Osteocyte (in vitro differentiated cells): ENCODE results near the gene OMD. TPM values are rescaled to one million over a fixed set of nuclear protein-coding genes. Genes with fewer than 3 reads are reported as not detected.
"Not testable (repeated sequence)": the region's sequence is repeated elsewhere in the genome, so short reads cannot be mapped to it uniquely, and the experiment has no call there.

Experiments used
- DNase-seq: peaks from one replicate; pipeline ENCODE4 v3.0.0; 2021; ENCODE audit warnings: mixed read lengths; ENCODE audit not compliant: unreplicated experiment; ENCODE audit errors: extremely low spot score
- H3K27ac Mint-ChIP-seq: one replicate; pipeline ENCODE4 v1.8.0; 2021; ENCODE audit warnings: mild to moderate bottlenecking, mixed read lengths; ENCODE audit not compliant: unreplicated experiment
- H3K27me3 Mint-ChIP-seq: one replicate; pipeline ENCODE4 v1.8.0; 2021; ENCODE audit warnings: mixed read lengths; ENCODE audit not compliant: unreplicated experiment
- H3K36me3 Mint-ChIP-seq: one replicate; pipeline ENCODE4 v1.8.0; 2021; ENCODE audit warnings: mixed read lengths; ENCODE audit not compliant: unreplicated experiment
- H3K4me1 Mint-ChIP-seq: one replicate; pipeline ENCODE4 v1.8.0; 2021; ENCODE audit warnings: mixed read lengths; ENCODE audit not compliant: unreplicated experiment
- H3K4me3 Mint-ChIP-seq: one replicate; pipeline ENCODE4 v1.8.0; 2021; ENCODE audit warnings: mild to moderate bottlenecking, moderate library complexity, mixed read lengths; ENCODE audit not compliant: unreplicated experiment
- H3K9me3 Mint-ChIP-seq: one replicate; pipeline ENCODE4 v1.8.0; 2021; ENCODE audit warnings: mixed read lengths; ENCODE audit not compliant: unreplicated experiment
- CTCF ChIP-seq: fragments of 200-600 bp; sonication (generic); IDR thresholded peaks from 2 replicates; pipeline ENCODE4 v1.5.0; 2021; ENCODE audit warnings: antibody characterized with exemption, mild to moderate bottlenecking, moderate library complexity
- total RNA-seq: library from RNA; stranded (reverse); gene quantifications from 2 replicates; pipeline ENCODE4 v1.2.1, GENCODE V29; 2021

The OMD gene
- total RNA-seq, 1 donor from 2014 or later, result 31.1 TPM

DNA sequence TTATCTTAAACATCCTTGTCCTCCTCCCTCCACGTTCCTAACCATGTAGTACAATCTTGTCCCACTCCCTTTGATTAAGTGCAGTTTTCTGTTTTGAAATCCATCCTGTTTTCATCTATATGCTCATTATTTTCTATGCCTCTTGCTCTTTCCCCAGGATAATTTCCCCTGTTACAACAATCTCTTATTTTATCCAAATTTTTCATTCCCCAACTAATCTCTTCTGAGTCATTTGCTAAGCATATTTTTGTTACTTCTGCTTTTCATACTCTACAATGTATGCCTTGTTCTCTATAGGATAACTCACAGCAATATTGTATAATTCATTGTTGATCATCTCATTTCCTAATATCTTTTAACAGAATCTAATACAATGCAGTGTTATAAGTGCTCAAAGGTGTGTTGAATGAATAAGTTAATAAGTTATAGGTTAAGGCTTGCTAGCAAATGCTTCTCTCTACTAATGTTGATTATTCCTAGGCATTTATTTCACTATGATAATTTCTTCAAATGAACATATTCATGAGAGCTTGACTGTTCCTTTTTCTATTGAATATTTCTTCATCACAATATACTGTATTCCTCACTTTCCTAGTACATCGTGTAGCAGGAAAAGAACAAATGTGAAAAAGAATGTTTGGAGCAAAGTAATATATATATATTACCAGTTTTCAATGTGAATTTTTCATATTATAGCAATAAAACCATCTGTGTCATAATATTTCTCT lies 1.5 kb downstream of the OMD start:
- peaks cover 58% of the 10 kb centered on the region for H3K4me1 Mint-ChIP-seq
- H3K27ac Mint-ChIP-seq, result peak overlapping the region; percentile 82
- H3K36me3 Mint-ChIP-seq, result peaks cover 15% of the 10 kb centered on the region
- H3K9me3 Mint-ChIP-seq, result peaks cover 10% of the 10 kb centered on the region
- H3K27me3 Mint-ChIP-seq, result no peaks in the 10 kb centered on the region
- TF ChIP-seq CTCF, result no peak
- DNase-seq, result no peak
- H3K4me3 Mint-ChIP-seq, result peak overlapping the region; percentile 66

DNA sequence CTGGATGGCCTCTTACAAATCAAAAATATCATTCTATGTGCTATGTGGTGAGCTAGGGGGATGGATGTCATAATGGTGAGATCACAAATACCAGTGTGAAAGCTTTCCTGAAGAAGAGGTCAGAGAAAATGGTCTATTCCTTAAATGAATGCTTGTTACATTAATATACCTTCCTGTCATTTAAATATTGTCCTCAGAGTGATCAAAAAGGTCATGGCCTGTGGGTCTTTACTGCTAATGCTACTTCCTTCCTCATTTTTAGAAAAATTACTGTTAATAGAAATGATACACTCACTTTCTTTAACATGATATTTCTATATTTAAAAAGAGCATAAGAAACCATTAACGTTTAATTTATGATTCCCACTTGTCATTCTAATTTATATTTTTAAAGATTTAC lies 9.7 kb downstream of the OMD start:
- Mint-ChIP-seq H3K36me3 (peaks cover 16% of the 10 kb centered on the region), H3K27ac (no peak overlapping the region), H3K4me1 (peaks cover 26% of the 10 kb centered on the region), H3K27me3 (no peaks in the 10 kb centered on the region), H3K4me3 (no peak overlapping the region), H3K9me3 (no peaks in the 10 kb centered on the region)
- no peak for DNase-seq
- no peak for TF ChIP-seq CTCF

DNA sequence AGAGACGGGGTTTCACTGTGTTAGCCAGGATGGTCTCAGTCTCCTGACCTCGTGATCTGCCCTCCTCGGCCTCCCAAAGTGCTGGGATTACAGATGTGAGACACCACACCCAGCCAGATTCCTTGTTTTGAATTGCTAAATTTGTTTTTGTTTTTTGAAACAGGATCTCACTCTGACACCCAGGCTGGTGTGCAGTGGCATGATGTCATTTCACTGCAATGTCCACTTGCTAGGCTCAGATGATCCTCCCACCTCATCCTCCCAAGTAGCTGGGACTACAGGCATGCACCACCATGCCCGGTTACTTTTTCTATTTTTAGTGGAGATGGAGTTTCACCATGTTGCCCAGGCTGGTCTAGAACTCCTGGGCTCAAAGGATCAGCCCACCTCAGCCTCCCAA lies 13.1 kb downstream of the OMD start:
- peak overlapping the region; percentile 69 for H3K27ac Mint-ChIP-seq

GRCh38 chr9:92408747-92409478 lies 15.4 kb downstream of the OMD start:
- Mint-ChIP-seq H3K4me1 (peaks cover 51% of the 10 kb centered on the region), H3K27ac (no peak overlapping the region), H3K27me3 (no peaks in the 10 kb centered on the region)

More for the DNA sequence above, 13.1 kb downstream of the OMD start:
- H3K36me3 Mint-ChIP-seq, result peaks cover 12% of the 10 kb centered on the region
- peaks cover 38% of the 10 kb centered on the region for H3K4me1 Mint-ChIP-seq
- not testable (repeated sequence) for H3K9me3 Mint-ChIP-seq, DNase-seq, H3K4me3 Mint-ChIP-seq, H3K27me3 Mint-ChIP-seq

GRCh38 chr9:92407818-92408217 lies 16.5 kb downstream of the OMD start:
- no peak overlapping the region for H3K4me3 Mint-ChIP-seq
- no peaks in the 10 kb centered on the region for H3K9me3 Mint-ChIP-seq
- no peak overlapping the region for H3K27ac Mint-ChIP-seq
- TF ChIP-seq CTCF, result no peak
- H3K27me3 Mint-ChIP-seq, result no peaks in the 10 kb centered on the region
- peaks cover 3% of the 10 kb centered on the region for H3K36me3 Mint-ChIP-seq
- H3K4me1 Mint-ChIP-seq, result peaks cover 56% of the 10 kb centered on the region
- no peak for DNase-seq

More at GRCh38 chr9:92408747-92409478, 15.4 kb downstream of the OMD start:
- H3K9me3 Mint-ChIP-seq, result no peaks in the 10 kb centered on the region
- no peak for DNase-seq
- peaks cover 10% of the 10 kb centered on the region for H3K36me3 Mint-ChIP-seq
- H3K4me3 Mint-ChIP-seq, result no peak overlapping the region
- no peak for TF ChIP-seq CTCF
